ENCODE data around the gene SOAT1.

DNA sequence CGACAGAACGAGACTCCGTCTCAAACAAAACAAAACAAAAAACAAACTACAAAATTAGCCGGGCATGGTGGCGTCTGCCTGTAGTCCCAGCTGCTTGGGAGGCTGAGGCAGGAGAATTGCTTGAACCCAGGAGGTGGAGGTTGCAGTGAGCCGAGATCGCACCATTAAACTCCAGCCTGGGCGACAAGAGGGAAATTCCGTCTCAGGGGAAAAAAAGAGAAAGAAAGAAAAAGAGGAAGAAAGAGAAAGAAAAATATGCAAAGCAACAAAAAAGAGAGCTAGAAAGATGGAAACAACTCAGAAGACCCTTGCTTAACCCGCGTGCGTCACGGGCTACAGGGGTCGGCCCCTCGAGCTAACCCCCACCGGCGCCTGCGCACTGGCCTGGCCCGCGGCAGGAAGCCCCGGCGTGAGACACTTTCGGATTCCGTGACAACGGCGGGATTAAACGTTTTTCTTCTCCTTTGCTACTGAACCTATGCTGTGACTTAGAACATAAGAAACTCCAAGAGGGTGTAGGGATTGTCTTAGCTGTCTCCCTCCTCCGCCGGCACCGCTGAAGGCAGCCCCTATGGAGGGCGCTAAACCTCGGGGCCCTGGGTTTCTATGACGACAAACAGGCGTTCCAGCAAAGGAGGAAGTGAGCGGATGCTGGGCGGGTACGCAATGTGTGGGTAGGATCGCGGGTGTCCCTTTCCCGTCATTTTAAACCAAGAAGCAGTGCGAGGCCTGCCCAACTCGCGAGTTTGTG, 71.9 kb downstream of the SOAT1 start, which contains the start of gene AXDND1:
- peak; percentile 36; the same call in 1 of the 2 replicates for TF ChIP-seq ZC3H10 (CRISPR knock-in tag; IDR thresholded peaks at IDR 0.05)
- no peak for TF ChIP-seq BACH2 (CRISPR knock-in tag; IDR thresholded peaks at IDR 0.05; ENCODE audit: borderline replicate concordance)
- TF ChIP-seq RARB (CRISPR knock-in tag; IDR thresholded peaks at IDR 0.05) = no peak
- no peak for TF ChIP-seq OSR1 (CRISPR knock-in tag; IDR thresholded peaks at IDR 0.05)
- TF ChIP-seq, protein P1, sequence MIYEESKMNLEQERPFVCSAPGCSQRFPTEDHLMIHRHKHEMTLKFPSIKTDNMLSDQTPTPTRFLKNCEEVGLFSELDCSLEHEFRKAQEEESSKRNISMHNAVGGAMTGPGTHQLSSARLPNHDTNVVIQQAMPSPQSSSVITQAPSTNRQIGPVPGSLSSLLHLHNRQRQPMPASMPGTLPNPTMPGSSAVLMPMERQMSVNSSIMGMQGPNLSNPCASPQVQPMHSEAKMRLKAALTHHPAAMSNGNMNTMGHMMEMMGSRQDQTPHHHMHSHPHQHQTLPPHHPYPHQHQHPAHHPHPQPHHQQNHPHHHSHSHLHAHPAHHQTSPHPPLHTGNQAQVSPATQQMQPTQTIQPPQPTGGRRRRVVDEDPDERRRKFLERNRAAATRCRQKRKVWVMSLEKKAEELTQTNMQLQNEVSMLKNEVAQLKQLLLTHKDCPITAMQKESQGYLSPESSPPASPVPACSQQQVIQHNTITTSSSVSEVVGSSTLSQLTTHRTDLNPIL (CRISPR knock-in tag; IDR thresholded peaks at IDR 0.05; ENCODE audit: low read depth) = no peak
- TF ChIP-seq ARNTL (CRISPR knock-in tag; IDR thresholded peaks at IDR 0.05; ENCODE audit: borderline replicate concordance, low read depth) = no peak
- no peak for TF ChIP-seq ZNF70 (CRISPR knock-in tag; IDR thresholded peaks at IDR 0.05)
- TF ChIP-seq ESRRG (CRISPR knock-in tag; IDR thresholded peaks at IDR 0.05) = no peak
- no peak for TF ChIP-seq GLIS3 (CRISPR knock-in tag; IDR thresholded peaks at IDR 0.05)
- TF ChIP-seq ISL1 (CRISPR knock-in tag; IDR thresholded peaks at IDR 0.05) = no peak
- no peak for TF ChIP-seq ZFP30 (CRISPR knock-in tag; IDR thresholded peaks at IDR 0.05)
